HEK293 (cell line): ENCODE data around the gene TMEM106C.

Experiments
- CTCF ChIA-PET: fragments of 350-600 bp; formaldehyde crosslinking; extraction: SDS; loops from one replicate; lab custom pipeline; 2021; ENCODE audit warnings: antibody characterized with exemption; lab: Yijun Ruan, JAX
- POLR2A ChIA-PET: fragments of 300-600 bp; formaldehyde crosslinking; extraction: SDS; loops from one replicate; lab custom pipeline; 2020; ENCODE audit warnings: antibody characterized with exemption, inconsistent platforms; lab: Yijun Ruan, JAX
- H3K27ac ChIP-seq: fragments of 200-500 bp; sonication (Bioruptor generic); 2 replicates; pipeline ENCODE4 v1.5.1; 2014; ENCODE audit warnings: low read depth, low read length, control low read depth, inconsistent platforms; ENCODE audit errors: extremely low read depth
- H3K36me3 ChIP-seq, 2 experiments: fragments of 200-500 bp in 1 of 2; sonication (Bioruptor generic) in 1 of 2; 1 replicate in 1 of 2; 2 replicates in 1 of 2; pipeline ENCODE4 v1.5.1; 2014 to 2017; ENCODE audit warnings: inconsistent platforms in 2 of 2, low read length in 2 of 2; ENCODE audit not compliant: control insufficient read depth in 2 of 2, insufficient read depth in 1 of 2
- H3K4me1 ChIP-seq: fragments of 200-500 bp; sonication (Bioruptor generic); 2 replicates; pipeline ENCODE4 v1.5.1; 2014; ENCODE audit warnings: mild to moderate bottlenecking, low read length, inconsistent platforms; ENCODE audit not compliant: control insufficient read depth, insufficient read depth
- H3K4me3 ChIP-seq: 2 replicates; pipeline ENCODE4 v1.5.1; 2011; ENCODE audit warnings: low read depth, mild to moderate bottlenecking, control low read depth, low read length, moderate library complexity
- H3K9me3 ChIP-seq: fragments of 200-500 bp; sonication (Bioruptor generic); 2 replicates; pipeline ENCODE4 v1.5.1; 2014; ENCODE audit warnings: low read depth, low read length, inconsistent platforms; ENCODE audit not compliant: control insufficient read depth, insufficient read depth
- GLI2 ChIP-seq: fragments of 450-650 bp; formaldehyde crosslinking; IDR thresholded peaks from 2 replicates; pipeline ENCODE4; 2017; ENCODE audit warnings: missing biosample characterization, missing genetic modification characterization, low read depth, borderline replicate concordance
- MYNN ChIP-seq: fragments of 450-650 bp; formaldehyde crosslinking; IDR thresholded peaks from 2 replicates; pipeline ENCODE4 v1.5.1; 2016; ENCODE audit warnings: missing biosample characterization, missing genetic modification characterization, borderline replicate concordance
- OVOL3 ChIP-seq: fragments of 450-650 bp; formaldehyde crosslinking; IDR thresholded peaks from 2 replicates; pipeline ENCODE4 v1.5.1; 2016; ENCODE audit warnings: missing biosample characterization, missing genetic modification characterization
- SCRT1 ChIP-seq: fragments of 450-650 bp; formaldehyde crosslinking; IDR thresholded peaks from 2 replicates; pipeline ENCODE4 v1.5.1; 2016; ENCODE audit warnings: missing biosample characterization, missing genetic modification characterization, borderline replicate concordance
- YY1 ChIP-seq: fragments of 450-650 bp; formaldehyde crosslinking; IDR thresholded peaks from 2 replicates; pipeline ENCODE4 v1.5.1; 2018; ENCODE audit warnings: missing biosample characterization, missing genetic modification characterization
- ZBTB8A ChIP-seq: fragments of 450-650 bp; formaldehyde crosslinking; IDR thresholded peaks from 2 replicates; pipeline ENCODE4 v1.5.1; 2016; ENCODE audit warnings: missing biosample characterization, missing genetic modification characterization
- ZNF394 ChIP-seq: fragments of 450-650 bp; formaldehyde crosslinking; IDR thresholded peaks from 2 replicates; pipeline ENCODE4 v1.5.1; 2016; ENCODE audit warnings: missing biosample characterization, missing genetic modification characterization, mild to moderate bottlenecking, moderate library complexity, borderline replicate concordance
- ZNF404 ChIP-seq: fragments of 450-650 bp; formaldehyde crosslinking; IDR thresholded peaks from 2 replicates; pipeline ENCODE4 v1.5.1; 2017; ENCODE audit warnings: missing biosample characterization, missing genetic modification characterization
- ZNF501 ChIP-seq: fragments of 450-650 bp; formaldehyde crosslinking; IDR thresholded peaks from 2 replicates; pipeline ENCODE4 v1.5.1; 2016; ENCODE audit warnings: missing biosample characterization, missing genetic modification characterization
- ZNF518A ChIP-seq: fragments of 450-650 bp; formaldehyde crosslinking; conservative IDR thresholded peaks from 2 replicates; pipeline ENCODE4 v1.5.1; 2016; ENCODE audit warnings: low read depth, missing biosample characterization, missing genetic modification characterization
- ZNF548 ChIP-seq: fragments of 450-650 bp; formaldehyde crosslinking; IDR thresholded peaks from 2 replicates; pipeline ENCODE4 v1.5.1; 2016; ENCODE audit warnings: missing biosample characterization, missing genetic modification characterization
- ZNF639 ChIP-seq: fragments of 450-650 bp; formaldehyde crosslinking; IDR thresholded peaks from 2 replicates; pipeline ENCODE4 v1.5.1; 2016; ENCODE audit warnings: missing biosample characterization, missing genetic modification characterization
- TF ChIP-seq, protein P1 (sequence below): fragments of 450-650 bp; formaldehyde crosslinking; IDR thresholded peaks from 2 replicates; pipeline ENCODE4 v1.5.1; 2017; ENCODE audit warnings: missing biosample characterization, missing genetic modification characterization
- TF ChIP-seq, protein P2 (sequence below): fragments of 450-650 bp; formaldehyde crosslinking; IDR thresholded peaks from 2 replicates; pipeline ENCODE4 v1.5.1; 2016; ENCODE audit warnings: missing biosample characterization, missing genetic modification characterization

The TMEM106C gene

DNA sequence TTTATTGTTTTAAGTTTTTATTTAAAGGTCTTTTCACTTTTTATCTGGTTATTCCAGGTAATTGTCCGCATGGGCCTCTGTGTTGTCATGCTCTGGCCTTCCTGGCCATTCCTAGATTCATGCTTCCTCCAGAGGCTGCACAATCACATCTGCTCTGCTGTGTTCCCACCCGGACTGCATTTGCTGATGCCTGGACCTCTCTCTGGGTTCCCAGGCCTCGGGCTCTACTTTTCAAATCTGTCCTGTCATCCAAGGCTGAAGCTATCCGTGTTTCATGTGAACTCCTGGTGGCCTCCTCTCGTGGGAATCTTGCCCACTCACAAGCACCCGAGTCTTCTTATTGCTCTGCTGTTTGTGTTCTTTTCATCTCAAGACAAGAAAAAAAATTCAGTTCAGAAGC lies 42.5 kb upstream of the TMEM106C start:
- CTCF ChIA-PET, result interaction anchor here (0.7 kb wide), 1 partner anchor 29 kb away, joined by 3 read pairs; no protein-coding TSS in a partner anchor
- no peaks in the 10 kb centered on the region for H3K4me1 ChIP-seq
- no peaks in the 10 kb centered on the region for H3K9me3 ChIP-seq
- no peak overlapping the region for H3K4me3 ChIP-seq
- H3K36me3 ChIP-seq, result no peaks in the 10 kb centered on the region
- POLR2A ChIA-PET, result no interaction called here
- H3K27ac ChIP-seq, result no peak overlapping the region
- TF ChIP-seq ZNF501 (tag by site-specific recombination) (no peak), ZNF394 (no peak), YY1 (no peak), ZNF548 (no peak), GLI2 (tag by site-specific recombination) (no peak), SCRT1 (tag by site-specific recombination) (no peak), ZNF518A (no peak), ZNF404 (tag by site-specific recombination) (no peak), OVOL3 (tag by site-specific recombination) (no peak), ZBTB8A (tag by site-specific recombination) (no peak)
- TF ChIP-seq, protein P1, sequence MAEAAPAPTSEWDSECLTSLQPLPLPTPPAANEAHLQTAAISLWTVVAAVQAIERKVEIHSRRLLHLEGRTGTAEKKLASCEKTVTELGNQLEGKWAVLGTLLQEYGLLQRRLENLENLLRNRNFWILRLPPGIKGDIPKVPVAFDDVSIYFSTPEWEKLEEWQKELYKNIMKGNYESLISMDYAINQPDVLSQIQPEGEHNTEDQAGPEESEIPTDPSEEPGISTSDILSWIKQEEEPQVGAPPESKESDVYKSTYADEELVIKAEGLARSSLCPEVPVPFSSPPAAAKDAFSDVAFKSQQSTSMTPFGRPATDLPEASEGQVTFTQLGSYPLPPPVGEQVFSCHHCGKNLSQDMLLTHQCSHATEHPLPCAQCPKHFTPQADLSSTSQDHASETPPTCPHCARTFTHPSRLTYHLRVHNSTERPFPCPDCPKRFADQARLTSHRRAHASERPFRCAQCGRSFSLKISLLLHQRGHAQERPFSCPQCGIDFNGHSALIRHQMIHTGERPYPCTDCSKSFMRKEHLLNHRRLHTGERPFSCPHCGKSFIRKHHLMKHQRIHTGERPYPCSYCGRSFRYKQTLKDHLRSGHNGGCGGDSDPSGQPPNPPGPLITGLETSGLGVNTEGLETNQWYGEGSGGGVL (tag by site-specific recombination), result no peak

DNA sequence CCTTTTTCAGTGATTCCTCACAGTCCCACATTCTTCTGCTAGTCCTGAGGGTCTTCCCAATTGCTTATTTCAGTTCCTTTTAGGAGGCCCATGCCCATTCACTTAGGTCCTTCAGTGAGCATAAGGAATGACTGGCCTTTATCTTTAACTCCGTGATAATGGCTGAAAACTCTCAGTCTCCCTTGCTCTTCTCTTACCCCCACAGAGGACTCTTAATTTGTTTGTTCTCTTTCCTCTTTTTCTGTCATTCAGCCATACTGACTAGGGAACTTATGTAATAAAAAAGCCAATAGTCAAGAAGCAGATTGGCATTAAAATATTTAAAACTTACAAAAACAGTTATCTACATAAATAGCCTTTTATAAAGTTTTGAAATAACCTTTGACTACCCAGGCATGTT lies 41.5 kb upstream of the TMEM106C start:
- Histone ChIP-seq H3K9me3 (no peaks in the 10 kb centered on the region), H3K4me3 (no peak overlapping the region), H3K4me1 (no peaks in the 10 kb centered on the region), H3K36me3 (no peaks in the 10 kb centered on the region), H3K27ac (no peak overlapping the region)
- ChIA-PET CTCF (interaction anchor here (0.7 kb wide), 1 partner anchor 10 kb away, joined by 5 read pairs; no protein-coding TSS in a partner anchor), POLR2A (no interaction called here)
- TF ChIP-seq MYNN (tag by site-specific recombination), result peak; percentile 49; the same call in 1 of the 2 replicates
- TF ChIP-seq ZNF639 (tag by site-specific recombination), result no peak
- TF ChIP-seq, protein P2, sequence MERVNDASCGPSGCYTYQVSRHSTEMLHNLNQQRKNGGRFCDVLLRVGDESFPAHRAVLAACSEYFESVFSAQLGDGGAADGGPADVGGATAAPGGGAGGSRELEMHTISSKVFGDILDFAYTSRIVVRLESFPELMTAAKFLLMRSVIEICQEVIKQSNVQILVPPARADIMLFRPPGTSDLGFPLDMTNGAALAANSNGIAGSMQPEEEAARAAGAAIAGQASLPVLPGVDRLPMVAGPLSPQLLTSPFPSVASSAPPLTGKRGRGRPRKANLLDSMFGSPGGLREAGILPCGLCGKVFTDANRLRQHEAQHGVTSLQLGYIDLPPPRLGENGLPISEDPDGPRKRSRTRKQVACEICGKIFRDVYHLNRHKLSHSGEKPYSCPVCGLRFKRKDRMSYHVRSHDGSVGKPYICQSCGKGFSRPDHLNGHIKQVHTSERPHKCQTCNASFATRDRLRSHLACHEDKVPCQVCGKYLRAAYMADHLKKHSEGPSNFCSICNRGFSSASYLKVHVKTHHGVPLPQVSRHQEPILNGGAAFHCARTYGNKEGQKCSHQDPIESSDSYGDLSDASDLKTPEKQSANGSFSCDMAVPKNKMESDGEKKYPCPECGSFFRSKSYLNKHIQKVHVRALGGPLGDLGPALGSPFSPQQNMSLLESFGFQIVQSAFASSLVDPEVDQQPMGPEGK (tag by site-specific recombination), result no peak
